MG63 (cell line): ENCODE data around the gene CD248. TPM values are rescaled to one million over a fixed set of nuclear protein-coding genes. Genes with fewer than 3 reads are reported as not detected.
"Not testable (repeated sequence)": the region's sequence is repeated elsewhere in the genome, so short reads cannot be mapped to it uniquely, and the experiment has no call there.

Experiments used
- DNase-seq: peaks from one replicate; pipeline ENCODE4 v3.0.0-alpha.2; 2020
- H3K27me3 ChIP-seq: fragments of 250-450 bp; sonication (Bioruptor Pico); 2 replicates; pipeline ENCODE4 v1.5.1; 2020; ENCODE audit warnings: mild to moderate bottlenecking, moderate library complexity
- H3K36me3 ChIP-seq: fragments of 250-450 bp; sonication (Bioruptor Pico); 2 replicates; pipeline ENCODE4 v1.5.1; 2020; ENCODE audit warnings: mild to moderate bottlenecking, moderate library complexity
- H3K4me3 ChIP-seq: fragments of 250-450 bp; sonication (Bioruptor Pico); 2 replicates; pipeline ENCODE4 v1.5.1; 2020; ENCODE audit warnings: mild to moderate bottlenecking, moderate library complexity
- H3K9me3 ChIP-seq: fragments of 250-450 bp; sonication (Bioruptor Pico); 2 replicates; pipeline ENCODE4 v1.5.1; 2020; ENCODE audit warnings: mild to moderate bottlenecking, moderate library complexity
- total RNA-seq: library from RNA; depleted of rRNA; stranded (reverse); fragments of >200 nt; shearing (Covaris generic); gene quantifications from 2 replicates; pipeline ENCODE4 v1.2.3, GENCODE V29; 2014; ENCODE audit warnings: low replicate concordance

CD248 gene
- total RNA-seq, 1 experiment from 2014 or later, result not detected

- no peaks in the 10 kb centered on the region for H3K27me3 ChIP-seq
- DNase-seq, result no peak
- no peaks in the 10 kb centered on the region for H3K36me3 ChIP-seq
- no peaks in the 10 kb centered on the region for H3K9me3 ChIP-seq
- peak overlapping the region; percentile 42 for H3K4me3 ChIP-seq
These were observed 5.3 kb downstream of the CD248 start for GRCh38 chr11:66311470-66311964.

- H3K9me3 ChIP-seq, DNase-seq: not testable (repeated sequence)
These were observed 5.9 kb downstream of the CD248 start for GRCh38 chr11:66310803-66311440.

GRCh38 chr11:66310324-66310723 lies 6.5 kb downstream of the CD248 start:
- no peak for DNase-seq
- no peak overlapping the region for H3K4me3 ChIP-seq
- no peaks in the 10 kb centered on the region for H3K36me3 ChIP-seq
- no peaks in the 10 kb centered on the region for H3K27me3 ChIP-seq
- no peaks in the 10 kb centered on the region for H3K9me3 ChIP-seq

More at GRCh38 chr11:66310803-66311440, 5.9 kb downstream of the CD248 start:
- H3K4me3 ChIP-seq, H3K36me3 ChIP-seq, H3K27me3 ChIP-seq: not testable (repeated sequence)

GRCh38 chr11:66309475-66309874 lies 7.4 kb downstream of the CD248 start:
- Histone ChIP-seq H3K36me3 (no peaks in the 10 kb centered on the region), H3K4me3 (no peak overlapping the region), H3K9me3 (no peaks in the 10 kb centered on the region)

GRCh38 chr11:66302656-66303055 lies 14.2 kb downstream of the CD248 start:
- Histone ChIP-seq H3K36me3 (no peaks in the 10 kb centered on the region), H3K27me3 (no peaks in the 10 kb centered on the region), H3K4me3 (no peak overlapping the region), H3K9me3 (no peaks in the 10 kb centered on the region)
- DNase-seq, result no peak

More at GRCh38 chr11:66309475-66309874, 7.4 kb downstream of the CD248 start:
- H3K27me3 ChIP-seq, result no peaks in the 10 kb centered on the region
- no peak for DNase-seq

GRCh38 chr11:66299186-66299585 lies 17.7 kb downstream of the CD248 start:
- DNase-seq, result no peak
- no peaks in the 10 kb centered on the region for H3K36me3 ChIP-seq
- no peak overlapping the region for H3K4me3 ChIP-seq
- no peaks in the 10 kb centered on the region for H3K27me3 ChIP-seq
- no peaks in the 10 kb centered on the region for H3K9me3 ChIP-seq

- H3K4me3 ChIP-seq, result no peak overlapping the region
- no peaks in the 10 kb centered on the region for H3K36me3 ChIP-seq
- no peak for DNase-seq
- H3K27me3 ChIP-seq, result peaks cover 2% of the 10 kb centered on the region; the same call in 1 of the 2 replicates
- H3K9me3 ChIP-seq, result no peaks in the 10 kb centered on the region
These were observed 19.2 kb downstream of the CD248 start for GRCh38 chr11:66297610-66298009.

GRCh38 chr11:66294626-66295620 lies 21.9 kb downstream of the CD248 start:
- no peaks in the 10 kb centered on the region for H3K9me3 ChIP-seq
- no peak for DNase-seq

GRCh38 chr11:66293777-66294625 lies 22.8 kb downstream of the CD248 start:
- no peak overlapping the region for H3K4me3 ChIP-seq
- H3K9me3 ChIP-seq, result no peaks in the 10 kb centered on the region
- no peaks in the 10 kb centered on the region for H3K36me3 ChIP-seq
- DNase-seq, result no peak
- H3K27me3 ChIP-seq, result peaks cover 17% of the 10 kb centered on the region

More at GRCh38 chr11:66294626-66295620, 21.9 kb downstream of the CD248 start:
- no peaks in the 10 kb centered on the region for H3K36me3 ChIP-seq
- no peak overlapping the region for H3K4me3 ChIP-seq
- peaks cover 17% of the 10 kb centered on the region for H3K27me3 ChIP-seq

GRCh38 chr11:66293352-66293751 lies 23.5 kb downstream of the CD248 start:
- H3K36me3 ChIP-seq, result no peaks in the 10 kb centered on the region
- no peaks in the 10 kb centered on the region for H3K9me3 ChIP-seq
- no peak overlapping the region for H3K4me3 ChIP-seq
- no peak for DNase-seq
- peaks cover 17% of the 10 kb centered on the region for H3K27me3 ChIP-seq

- Histone ChIP-seq H3K36me3 (no peaks in the 10 kb centered on the region), H3K4me3 (no peak overlapping the region), H3K27me3 (peaks cover 17% of the 10 kb centered on the region), H3K9me3 (no peaks in the 10 kb centered on the region)
- no peak for DNase-seq
These were observed 24.1 kb downstream of the CD248 start for GRCh38 chr11:66292543-66293332.

GRCh38 chr11:66291706-66292542 lies 24.9 kb downstream of the CD248 start, which contains the start of gene TMEM151A:
TSS of gene TMEM151A (plus strand) at chr11:66291894. CDS start at chr11:66292014, 120 bp downstream.
- no peak for DNase-seq
- Histone ChIP-seq H3K27me3 (peaks cover 17% of the 10 kb centered on the region), H3K9me3 (no peaks in the 10 kb centered on the region), H3K36me3 (peaks cover 3% of the 10 kb centered on the region), H3K4me3 (peak within 1 kb of the TSS; percentile 21; the same call in 1 of the 2 replicates)

- peaks cover 17% of the 10 kb centered on the region for H3K27me3 ChIP-seq
These were observed 25.5 kb downstream of the CD248 start for GRCh38 chr11:66291303-66291705.

GRCh38 chr11:66290330-66290621 lies 26.6 kb downstream of the CD248 start:
- no peaks in the 10 kb centered on the region for H3K9me3 ChIP-seq
- H3K36me3 ChIP-seq, result peaks cover 8% of the 10 kb centered on the region
- no peak for DNase-seq
- H3K4me3 ChIP-seq, result no peak overlapping the region
- H3K27me3 ChIP-seq, result peaks cover 17% of the 10 kb centered on the region

More at GRCh38 chr11:66291303-66291705, 25.5 kb downstream of the CD248 start:
- peaks cover 6% of the 10 kb centered on the region for H3K36me3 ChIP-seq
- DNase-seq, result no peak
- no peak overlapping the region for H3K4me3 ChIP-seq
- no peaks in the 10 kb centered on the region for H3K9me3 ChIP-seq
